HCT116 (cell line): ENCODE results near the gene CARD8. TPM values are rescaled to one million over a fixed set of nuclear protein-coding genes. Genes with fewer than 3 reads are reported as not detected.

ENCODE experiments used
- ATAC-seq: fragments of 200-7000 bp; cut with Tn5 transposase; 2 replicates; pipeline ENCODE4 v1.9.1; 2020; ENCODE audit warnings: mild to moderate bottlenecking, moderate library complexity
- BruUV-seq: library from RNA; stranded (reverse); fragments of 400-500 nt; replicated peaks from 2 replicates; lab custom pipeline; 2021; lab: Mats Ljungman, UMichigan
- CTCF ChIA-PET: fragments of 300-600 bp; sonication (Branson Sonifier 250); formaldehyde crosslinking; loops from one replicate; lab custom pipeline; 2021; ENCODE audit warnings: antibody characterized with exemption; lab: Charles Lee
- POLR2A ChIA-PET: fragments of 300-600, 350-600 bp; sonication (Branson Sonifier 250); formaldehyde crosslinking; loops from one replicate; lab custom pipeline; 2021; ENCODE audit warnings: antibody characterized with exemption; lab: Charles Lee
- RAD21 ChIA-PET, 2 experiments: fragments of 300-600 bp; sonication (Branson Sonifier 250); formaldehyde crosslinking; loops; one replicate each; lab custom pipeline; 2023; ENCODE audit warnings: low total read pairs in 2 of 2; ENCODE audit not compliant: uncharacterized antibody in 2 of 2, unreplicated experiment in 2 of 2, low non-redundant PET in 1 of 2; lab: Charles Lee
- DNase-seq: peaks from one replicate; pipeline ENCODE4 v3.0.0-alpha.2; 2010; ENCODE audit warnings: low read depth, low spot score
- H2AFZ ChIP-seq: fragments of 200-600 bp; shearing (Covaris generic), sonication (generic); 2 replicates; pipeline ENCODE4 v1.6.1; 2017; ENCODE audit warnings: low read depth, mixed run types, mixed read lengths, antibody characterized with exemption, low read length; ENCODE audit not compliant: poor library complexity, severe bottlenecking
- H3K27ac ChIP-seq: 2 replicates; pipeline ENCODE4 v1.5.1; 2012; ENCODE audit warnings: low read depth, low read length
- H3K27me3 ChIP-seq: fragments of 200-600 bp; sonication (generic); 2 replicates; pipeline ENCODE4 v1.6.1; 2016; ENCODE audit warnings: mixed run types, low read length, mixed read lengths; ENCODE audit not compliant: insufficient read depth
- H3K36me3 ChIP-seq, 2 experiments: fragments of 200-500 bp in 1 of 2; fragments of 200-600 bp in 1 of 2; sonication (Bioruptor generic) in 1 of 2; sonication (generic) in 1 of 2; 2 replicates each; pipeline versions ENCODE4 v1.5.1 to v1.6.1; 2014 to 2016; ENCODE audit warnings: low read length in 2 of 2, inconsistent platforms in 1 of 2, mixed read lengths in 1 of 2, mixed run types in 1 of 2; ENCODE audit not compliant: insufficient read depth in 2 of 2, control insufficient read depth in 1 of 2
- H3K4me1 ChIP-seq, 2 experiments: fragments of 200-600 bp in 1 of 2; sonication (generic) in 1 of 2; 2 replicates each; pipeline versions ENCODE4 v1.5.1 to v1.6.1; 2012 to 2017; ENCODE audit warnings: low read length in 2 of 2, inconsistent platforms in 1 of 2, mild to moderate bottlenecking in 1 of 2, mixed read lengths in 1 of 2, mixed run types in 1 of 2, moderate library complexity in 1 of 2; ENCODE audit not compliant: insufficient read depth in 2 of 2, control insufficient read depth in 1 of 2
- H3K4me2 ChIP-seq: fragments of 200-600 bp; sonication (generic); 2 replicates; pipeline ENCODE4 v1.6.1; 2017; ENCODE audit warnings: mixed run types, low read length, mixed read lengths
- H3K4me3 ChIP-seq, 2 experiments: fragments of 200-600 bp in 1 of 2; sonication (generic) in 1 of 2; replicated peaks in 1 of 2; 2 replicates each; pipeline ENCODE4 v1.5.1; 2011 to 2016; ENCODE audit warnings: low read length in 2 of 2, control low read depth in 1 of 2, low read depth in 1 of 2, mild to moderate bottlenecking in 1 of 2, mixed read lengths in 1 of 2, mixed run types in 1 of 2
- H3K79me2 ChIP-seq: fragments of 200-600 bp; sonication (generic); 2 replicates; pipeline ENCODE4 v1.6.1; 2017; ENCODE audit warnings: mild to moderate bottlenecking, mixed run types, low read length, moderate library complexity, mixed read lengths; ENCODE audit not compliant: insufficient read depth
- H3K9ac ChIP-seq: fragments of 200-600 bp; sonication (generic); 2 replicates; pipeline ENCODE4 v1.6.1; 2016; ENCODE audit warnings: low read length, mixed read lengths
- H3K9me2 ChIP-seq: fragments of 200-600 bp; sonication (generic), shearing (Covaris generic); 2 replicates; pipeline ENCODE4 v1.6.1; 2017; ENCODE audit warnings: mixed run types, mild to moderate bottlenecking, moderate library complexity; ENCODE audit not compliant: insufficient read depth
- H3K9me3 ChIP-seq, 2 experiments: fragments of 200-500 bp in 1 of 2; fragments of 200-600 bp in 1 of 2; sonication (Bioruptor generic) in 1 of 2; sonication (generic) in 1 of 2; 2 replicates each; pipeline ENCODE4 v1.6.1; 2014 to 2017; ENCODE audit warnings: low read length in 2 of 2, mixed read lengths in 2 of 2, inconsistent platforms in 1 of 2, low read depth in 1 of 2, mild to moderate bottlenecking in 1 of 2, mixed run types in 1 of 2, moderate library complexity in 1 of 2; ENCODE audit not compliant: control insufficient read depth in 1 of 2, insufficient read depth in 1 of 2
- H4K20me1 ChIP-seq: fragments of 200-600 bp; sonication (generic), shearing (Covaris generic); 2 replicates; pipeline ENCODE4 v1.6.1; 2017; ENCODE audit warnings: mixed run types, mild to moderate bottlenecking, moderate library complexity; ENCODE audit not compliant: insufficient read depth
- EZH2phosphoT487 ChIP-seq: fragments of 200-600 bp; IDR thresholded peaks from 2 replicates; pipeline ENCODE4 v1.6.1; 2018; ENCODE audit warnings: antibody characterized with exemption, borderline replicate concordance
- POLR2AphosphoS5 ChIP-seq: IDR thresholded peaks from 2 replicates; pipeline ENCODE4 v1.6.1; 2011; ENCODE audit warnings: mild to moderate bottlenecking, low read depth, low read length, moderate library complexity
- SRF ChIP-seq: IDR thresholded peaks from 2 replicates; pipeline ENCODE4 v1.6.1; 2012; ENCODE audit warnings: low read depth
- intact Hi-C: fragments of 100-400 bp; cut with micrococcal nuclease; formaldehyde crosslinking; loops from 2 replicates; pipeline ENCODE4 v1.10.0; 2022
- total RNA-seq: library from RNA; stranded (reverse); gene quantifications from one replicate; pipeline ENCODE4 v1.2.1, GENCODE V29; 2021; ENCODE audit not compliant: unreplicated experiment
- TF ChIP-seq, protein P1 (sequence below): IDR thresholded peaks from 2 replicates; pipeline ENCODE4 v1.6.1; 2011; ENCODE audit warnings: mild to moderate bottlenecking, low read length, moderate library complexity; ENCODE audit not compliant: insufficient replicate concordance; ENCODE audit errors: extremely low read depth

The CARD8 gene
- total RNA-seq, 1 experiment from 2014 or later = 17.5 TPM

DNA sequence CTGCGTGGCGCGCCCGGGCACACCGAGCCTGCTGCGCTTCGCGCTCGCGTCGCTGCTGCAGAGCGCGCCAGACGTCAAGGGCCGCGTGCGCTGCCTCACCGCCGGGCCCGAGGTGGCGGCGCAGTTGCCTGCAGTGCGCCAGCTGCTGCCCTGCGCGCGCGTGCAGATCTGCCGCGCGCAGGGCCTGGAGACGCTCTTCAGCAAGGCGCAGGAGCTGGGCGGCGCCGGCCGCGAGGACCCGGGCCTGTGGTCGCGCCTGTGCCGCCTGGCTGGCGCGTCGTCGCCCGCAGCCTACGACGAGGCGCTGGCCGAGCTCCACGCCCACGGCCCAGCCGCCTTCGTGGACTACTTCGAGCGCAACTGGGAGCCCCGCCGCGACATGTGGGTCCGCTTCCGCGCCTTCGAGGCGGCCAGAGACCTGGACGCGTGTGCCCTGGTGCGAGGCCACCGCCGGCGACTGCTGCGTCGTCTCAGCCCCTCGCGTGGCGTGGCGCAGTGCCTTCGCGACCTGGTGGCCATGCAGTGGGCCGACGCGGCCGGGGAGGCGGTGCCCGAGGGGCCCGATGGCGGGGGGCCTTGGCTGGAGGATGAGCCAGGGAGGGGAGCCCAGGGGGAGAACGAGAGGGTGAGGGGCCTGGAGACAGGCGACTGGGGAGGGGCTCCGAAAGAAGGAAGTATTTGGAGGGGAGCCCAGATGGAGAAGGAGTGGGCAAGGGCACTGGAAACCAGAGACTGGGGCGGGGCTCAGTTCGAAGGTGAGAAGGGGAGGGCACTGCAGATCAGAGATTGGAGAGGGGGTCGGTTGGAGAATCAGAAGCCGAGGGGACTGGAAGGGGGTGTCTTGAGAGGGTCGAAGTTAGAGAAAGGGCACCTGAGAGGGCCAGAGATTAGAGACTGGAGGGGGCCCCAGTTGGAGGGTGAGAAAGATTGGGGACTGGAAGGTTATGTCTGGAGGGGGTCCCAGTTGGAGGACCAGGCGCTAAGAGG is 60.6 kb downstream of the CARD8 start:
- H4K20me1 ChIP-seq = no peaks in the 10 kb centered on the region
- H3K4me3 ChIP-seq = no peak overlapping the region
- no peak for ATAC-seq
- peaks cover 0 to 6% of the 10 kb centered on the region in 2 experiments; a peak in 1 of 4 replicates for H3K4me1 ChIP-seq
- intact Hi-C loops = no loop called here
- POLR2A ChIA-PET = interaction anchor here (1.6 kb wide), 1 partner anchor 10 kb away, joined by 4 read pairs; no protein-coding TSS in a partner anchor
- H3K36me3 ChIP-seq = no peaks in the 10 kb centered on the region
- H3K4me2 ChIP-seq = no peak overlapping the region
- BruUV-seq = no TSS peak
- no peak overlapping the region for H2AFZ ChIP-seq
- no peaks in the 10 kb centered on the region for H3K9me3 ChIP-seq
- no peak overlapping the region for H3K27ac ChIP-seq
- CTCF ChIA-PET = interaction anchor here (1.9 kb wide), 1 partner anchor 8 kb away, joined by 14 read pairs; no protein-coding TSS in a partner anchor
- TF ChIP-seq SRF (no peak), EZH2phosphoT487 (no peak), POLR2AphosphoS5 (no peak)
- TF ChIP-seq, protein P1, sequence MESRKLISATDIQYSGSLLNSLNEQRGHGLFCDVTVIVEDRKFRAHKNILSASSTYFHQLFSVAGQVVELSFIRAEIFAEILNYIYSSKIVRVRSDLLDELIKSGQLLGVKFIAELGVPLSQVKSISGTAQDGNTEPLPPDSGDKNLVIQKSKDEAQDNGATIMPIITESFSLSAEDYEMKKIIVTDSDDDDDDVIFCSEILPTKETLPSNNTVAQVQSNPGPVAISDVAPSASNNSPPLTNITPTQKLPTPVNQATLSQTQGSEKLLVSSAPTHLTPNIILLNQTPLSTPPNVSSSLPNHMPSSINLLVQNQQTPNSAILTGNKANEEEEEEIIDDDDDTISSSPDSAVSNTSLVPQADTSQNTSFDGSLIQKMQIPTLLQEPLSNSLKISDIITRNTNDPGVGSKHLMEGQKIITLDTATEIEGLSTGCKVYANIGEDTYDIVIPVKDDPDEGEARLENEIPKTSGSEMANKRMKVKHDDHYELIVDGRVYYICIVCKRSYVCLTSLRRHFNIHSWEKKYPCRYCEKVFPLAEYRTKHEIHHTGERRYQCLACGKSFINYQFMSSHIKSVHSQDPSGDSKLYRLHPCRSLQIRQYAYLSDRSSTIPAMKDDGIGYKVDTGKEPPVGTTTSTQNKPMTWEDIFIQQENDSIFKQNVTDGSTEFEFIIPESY = no peak
- DNase-seq = no peak
- H3K9ac ChIP-seq = no peak overlapping the region
- H3K27me3 ChIP-seq = no peaks in the 10 kb centered on the region
- RAD21 ChIA-PET = no interaction called here
- no peaks in the 10 kb centered on the region for H3K79me2 ChIP-seq
- no peaks in the 10 kb centered on the region for H3K9me2 ChIP-seq
